ENCODE results near the gene PARD3.
A peak's percentile ranks its signal among the peaks of the same experiment; 100 is the strongest.

PARD3 gene

GRCh38 chr10:34524369-34525091, 290.6 kb downstream of the PARD3 start:
- DNase-seq: no peak

- DNase-seq: no peak
Observed at GRCh38 chr10:34523017-34523767, 291.9 kb downstream of the PARD3 start.

DNA sequence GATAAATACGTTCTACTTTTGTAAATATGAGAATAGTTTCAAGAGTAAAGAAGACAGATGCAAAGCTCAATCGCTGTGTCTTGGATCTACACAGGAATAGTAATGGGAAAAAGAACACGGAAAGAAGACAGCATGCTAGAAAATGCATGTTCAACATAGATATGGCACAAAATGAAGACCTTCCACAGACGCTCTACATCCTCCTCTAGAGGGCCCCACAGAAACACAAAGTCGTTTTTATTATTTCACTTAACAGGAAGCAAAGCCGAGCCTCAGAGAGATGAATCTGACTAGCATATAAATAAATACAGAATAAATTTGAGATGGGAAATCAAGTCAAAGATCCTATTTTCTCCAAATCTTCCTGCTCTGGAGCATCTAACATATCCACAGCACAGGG, 292.6 kb downstream of the PARD3 start:
- DNase-seq: peak; percentile 31

DNA sequence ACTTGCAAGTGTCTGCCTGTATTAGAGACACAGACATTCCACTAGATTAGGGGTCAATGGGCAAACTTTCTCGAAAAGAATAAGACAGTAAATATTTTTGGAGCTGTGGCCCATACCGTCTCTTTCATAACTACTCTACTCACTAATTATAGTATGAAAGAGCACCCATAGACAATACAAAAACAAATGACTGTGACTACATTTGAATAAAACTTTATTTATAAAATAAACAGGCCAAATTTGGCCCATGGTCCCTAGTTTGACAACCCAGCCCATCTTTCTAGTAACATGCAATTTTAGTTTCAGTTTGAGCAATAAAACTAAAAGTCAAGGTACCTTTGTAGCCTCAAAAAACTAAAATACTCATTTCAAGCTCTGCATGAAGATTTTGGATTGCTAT, 294.6 kb downstream of the PARD3 start:
- no peak for DNase-seq

DNA sequence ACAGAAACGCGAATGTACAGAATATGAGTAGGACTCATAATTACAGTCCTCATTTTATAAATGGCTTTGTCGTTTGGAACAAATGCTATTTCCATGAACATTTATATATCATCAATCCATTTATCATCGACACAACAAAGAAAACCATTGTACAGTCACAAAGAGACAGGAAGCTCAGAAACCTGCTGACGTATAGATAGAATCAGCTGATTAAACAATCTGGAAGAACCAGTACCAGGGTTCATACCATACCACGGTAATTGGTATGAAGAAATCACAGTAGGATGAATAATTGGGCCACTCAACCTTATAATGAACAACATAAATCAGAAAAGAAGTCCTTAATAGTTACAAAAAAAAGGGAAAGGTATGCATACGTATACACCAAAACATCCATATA, 295.0 kb downstream of the PARD3 start:
- no peak for DNase-seq

GRCh38 chr10:34514290-34514689, 300.8 kb downstream of the PARD3 start:
- DNase-seq: no peak

GRCh38 chr10:34513636-34514035, 301.5 kb downstream of the PARD3 start:
- DNase-seq: no peak

GRCh38 chr10:34507217-34507616, 307.9 kb downstream of the PARD3 start:
- no peak for DNase-seq

DNA sequence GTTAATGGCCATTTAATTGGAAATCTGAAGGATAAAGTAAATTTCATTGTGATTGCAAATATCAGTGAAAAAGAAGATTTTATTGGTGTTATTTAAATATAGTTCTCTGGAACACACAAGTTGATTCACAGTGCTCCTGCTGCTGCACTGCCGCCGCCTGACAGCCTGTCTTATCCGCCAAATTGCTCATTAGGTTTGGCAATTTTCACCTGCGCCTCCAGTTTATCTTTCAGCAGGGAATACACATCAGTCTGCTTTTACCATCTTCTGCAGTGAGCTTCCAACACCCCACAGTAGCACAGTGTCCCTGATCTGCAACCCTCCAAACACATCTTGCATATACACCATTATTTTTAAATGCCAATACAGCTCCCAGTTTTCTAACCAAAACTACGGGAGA, 308.3 kb downstream of the PARD3 start:
- no peak for DNase-seq

GRCh38 chr10:34505338-34505737, 309.8 kb downstream of the PARD3 start:
- DNase-seq: no peak

GRCh38 chr10:34504534-34504933, 310.6 kb downstream of the PARD3 start:
- no peak for DNase-seq

- no peak for DNase-seq
Observed at GRCh38 chr10:34503704-34504103, 311.4 kb downstream of the PARD3 start.

- no peak for DNase-seq
Observed at GRCh38 chr10:34499612-34500279, 315.4 kb downstream of the PARD3 start.

DNA sequence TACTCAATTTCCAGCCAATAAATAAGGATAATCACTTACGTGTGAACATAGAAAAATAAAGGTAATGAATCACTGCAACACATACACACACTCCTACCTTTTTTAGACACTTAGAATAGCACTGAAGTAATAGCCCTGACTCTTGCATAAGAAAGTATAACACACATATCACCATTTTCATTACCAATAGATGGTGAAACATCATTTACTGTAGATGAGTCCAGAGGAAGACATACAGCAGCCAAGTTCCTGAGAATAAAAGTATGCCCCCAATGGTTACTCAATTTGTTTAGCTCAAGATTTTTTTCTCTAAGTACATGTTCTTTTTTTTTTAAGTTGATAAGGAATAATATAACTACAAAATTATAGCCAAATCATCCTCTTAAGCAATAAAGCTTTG, 316.3 kb downstream of the PARD3 start:
- DNase-seq: no peak

- no peak for DNase-seq
Observed at GRCh38 chr10:34495938-34496337, 319.2 kb downstream of the PARD3 start.

DNA sequence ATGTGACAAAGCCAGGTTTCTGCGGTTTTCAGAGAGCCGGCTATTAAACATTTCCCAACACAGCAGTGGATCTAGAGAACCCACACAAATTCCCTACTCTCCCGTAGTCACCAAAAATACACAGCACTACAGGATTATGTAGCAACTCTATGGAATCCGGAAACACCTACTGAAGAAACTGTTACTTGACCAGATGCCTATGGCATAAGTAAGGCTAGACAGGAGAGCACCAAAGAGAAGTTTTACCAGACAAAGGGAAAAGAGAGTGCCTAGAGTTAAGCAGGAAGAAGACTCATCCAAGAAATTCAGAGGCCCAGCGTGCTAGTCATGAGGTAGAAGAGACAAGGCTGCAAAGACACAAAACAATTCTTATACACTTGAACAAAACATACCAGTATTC, 321.1 kb downstream of the PARD3 start:
- no peak for DNase-seq

DNA sequence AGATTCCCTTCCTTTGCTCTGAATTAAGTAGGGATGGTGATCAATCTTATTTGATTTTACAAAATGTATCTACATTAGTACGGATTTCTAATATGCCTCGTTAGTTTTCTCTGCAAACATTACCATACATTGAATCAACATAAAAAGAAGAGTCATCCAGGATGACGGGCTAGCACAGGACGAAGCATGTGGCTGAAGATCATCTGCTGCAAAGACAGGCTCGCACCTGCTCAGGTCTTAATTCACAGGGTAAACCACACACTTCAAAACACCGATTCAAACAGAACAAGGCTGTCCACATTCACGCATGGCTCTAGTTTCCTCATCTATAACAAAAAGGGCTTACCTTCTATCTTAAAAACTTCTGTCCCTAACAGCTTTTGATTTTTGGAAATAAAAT, 323.0 kb downstream of the PARD3 start:
- no peak for DNase-seq

DNA sequence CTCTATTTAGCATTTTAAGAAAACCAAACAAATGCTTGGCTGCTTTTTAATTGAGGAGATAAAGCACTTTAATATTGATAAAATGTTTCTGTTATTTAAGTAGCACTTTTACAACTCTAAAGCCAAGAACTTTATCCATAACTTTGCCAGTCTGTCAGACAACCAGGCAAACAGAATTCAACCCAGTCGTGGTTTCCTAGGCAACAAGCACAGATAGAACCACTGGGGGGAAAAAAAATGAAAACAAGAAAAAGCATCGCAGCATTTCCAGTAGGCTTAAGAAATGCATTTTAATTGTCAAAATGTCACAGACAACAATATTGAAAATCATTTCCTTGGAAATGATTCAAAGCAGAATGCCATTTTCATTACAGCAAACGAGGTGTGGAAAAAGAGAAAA, 323.4 kb downstream of the PARD3 start:
- DNase-seq: no peak

GRCh38 chr10:34489973-34490745, 324.9 kb downstream of the PARD3 start:
- DNase-seq: no peak

DNA sequence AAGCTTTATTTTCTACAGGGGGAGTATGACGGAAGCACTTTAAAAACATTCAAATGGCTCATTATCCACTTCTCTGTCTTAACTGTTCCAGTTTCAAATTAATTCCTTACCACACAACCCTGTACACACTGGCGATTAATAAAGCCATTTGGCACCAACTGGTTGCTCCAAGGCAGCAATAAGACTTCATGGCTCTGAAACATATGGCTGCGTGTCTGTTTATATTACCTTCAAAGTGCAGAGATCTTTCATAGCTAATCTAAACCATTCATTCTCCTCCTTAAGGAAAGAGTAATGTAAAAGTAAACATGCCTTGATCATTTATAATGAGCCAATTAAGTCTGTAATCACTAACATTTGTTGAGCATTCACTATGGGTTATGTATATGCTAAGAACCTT, 325.7 kb downstream of the PARD3 start:
- DNase-seq: no peak

GRCh38 chr10:34488476-34489130, 326.5 kb downstream of the PARD3 start:
- DNase-seq: no peak

DNA sequence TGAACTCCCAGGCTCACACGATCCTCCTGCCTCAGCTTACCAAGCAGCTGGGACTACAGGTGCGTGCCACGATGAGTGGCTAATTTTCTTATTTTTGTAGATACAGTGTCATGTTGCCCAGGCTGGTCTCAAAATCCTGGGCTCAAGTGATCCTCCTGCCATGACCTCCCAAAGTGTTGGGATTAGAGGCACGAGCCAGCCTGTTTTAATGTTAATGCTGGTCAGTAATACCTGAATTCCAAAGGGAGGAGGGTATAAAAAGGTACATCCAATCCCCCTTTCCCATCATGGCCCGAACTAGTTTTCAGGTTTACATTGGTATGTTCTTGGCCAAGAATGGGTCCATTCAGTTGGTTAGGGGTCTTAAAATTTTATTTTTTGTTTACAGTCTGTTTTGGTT, 329.1 kb downstream of the PARD3 start:
- DNase-seq: no peak

GRCh38 chr10:34484164-34484563, 330.9 kb downstream of the PARD3 start:
- no peak for DNase-seq

Data from NCI-H1694 treated with DMSO at 0.1 percent for 48 hours (cell line).